Activated effector memory CD4-positive, alpha-beta T cell treated with Interleukin-2 at 50 U/mL for 16 hours (primary cell): Measurements from ENCODE around the gene ACOT8.
"Not testable (repeated sequence)": the region's sequence is repeated elsewhere in the genome, so short reads cannot be mapped to it uniquely, and the experiment has no call there.

Experiments used
- DNase-seq: peaks from one replicate; pipeline ENCODE4 v3.0.0-alpha.2; 2020

Gene ACOT8

DNA sequence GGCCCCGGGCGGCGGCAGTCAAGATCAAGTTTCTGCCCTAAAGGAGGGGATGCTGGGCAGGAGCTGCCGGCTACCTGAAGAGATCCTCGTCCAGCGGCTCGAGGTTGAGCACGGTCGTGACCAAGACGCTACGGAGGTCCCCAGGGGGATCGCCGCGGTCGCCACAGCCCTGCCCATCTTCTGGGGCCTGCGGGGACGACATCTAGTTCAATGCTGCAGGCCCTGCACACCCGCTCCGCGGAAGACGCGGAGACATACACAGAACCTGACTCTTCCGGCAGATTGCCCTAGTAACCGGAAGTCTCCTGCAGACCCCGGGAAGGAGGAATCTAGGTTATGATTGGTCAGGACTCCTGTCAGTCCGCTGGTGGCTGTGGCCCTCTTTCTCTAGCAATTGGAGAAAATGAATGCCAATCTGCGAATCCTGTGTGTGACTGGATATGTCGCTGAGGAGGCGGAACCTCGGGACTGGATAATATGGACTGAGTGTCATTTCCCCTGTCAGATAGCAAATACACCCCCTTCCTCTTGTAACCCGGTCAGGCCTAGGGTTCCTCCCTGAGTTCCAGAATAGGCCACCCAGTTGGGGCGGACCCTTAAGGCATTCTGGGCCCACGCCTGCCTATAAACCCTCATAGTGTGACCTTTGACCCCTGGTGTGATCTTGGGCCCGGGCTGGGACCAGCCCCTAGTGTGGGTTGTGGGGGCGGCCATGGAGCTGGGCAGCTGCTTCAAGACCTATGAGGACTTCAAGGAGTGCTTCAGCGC is at the start of gene ACOT8, which contains the start of gene ZSWIM3:
ACOT8 (minus strand) TSS at position 279 of the 768 bp plus-strand sequence; CDS start at position 202, 77 bp downstream.
ZSWIM3 (plus strand) TSS at position 501 of the 768 bp plus-strand sequence; CDS start at position 713, 212 bp downstream.
- DNase-seq, result peak; percentile 84

DNA sequence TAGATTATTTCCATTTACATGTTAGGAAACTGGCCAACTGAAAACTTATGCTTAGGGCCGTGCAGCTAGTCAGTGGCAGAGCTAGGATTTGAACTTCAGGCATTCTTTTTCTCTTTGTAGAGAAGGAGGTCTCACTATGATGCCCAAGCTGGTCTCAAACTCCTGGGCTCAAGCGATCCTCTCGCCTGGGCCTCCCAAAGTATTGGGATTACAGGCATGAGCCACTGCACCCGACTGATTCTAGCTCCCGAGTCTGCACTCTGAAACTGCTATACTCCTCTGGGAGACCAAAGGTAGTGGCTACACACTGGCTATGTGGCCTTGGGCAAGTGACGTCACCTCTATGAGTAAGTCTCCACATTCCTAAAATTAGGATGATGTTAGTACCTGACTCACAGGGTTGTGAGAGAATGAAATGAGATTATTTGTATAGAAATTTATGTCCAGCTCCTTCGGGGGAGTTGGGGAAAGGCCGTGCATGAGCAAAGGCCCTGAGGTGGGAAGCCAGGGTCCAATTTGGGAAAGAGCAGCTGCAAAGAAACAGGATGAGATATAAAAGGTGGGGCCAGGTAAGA is 48.4 kb upstream of the ACOT8 start:
- DNase-seq, result no peak

DNA sequence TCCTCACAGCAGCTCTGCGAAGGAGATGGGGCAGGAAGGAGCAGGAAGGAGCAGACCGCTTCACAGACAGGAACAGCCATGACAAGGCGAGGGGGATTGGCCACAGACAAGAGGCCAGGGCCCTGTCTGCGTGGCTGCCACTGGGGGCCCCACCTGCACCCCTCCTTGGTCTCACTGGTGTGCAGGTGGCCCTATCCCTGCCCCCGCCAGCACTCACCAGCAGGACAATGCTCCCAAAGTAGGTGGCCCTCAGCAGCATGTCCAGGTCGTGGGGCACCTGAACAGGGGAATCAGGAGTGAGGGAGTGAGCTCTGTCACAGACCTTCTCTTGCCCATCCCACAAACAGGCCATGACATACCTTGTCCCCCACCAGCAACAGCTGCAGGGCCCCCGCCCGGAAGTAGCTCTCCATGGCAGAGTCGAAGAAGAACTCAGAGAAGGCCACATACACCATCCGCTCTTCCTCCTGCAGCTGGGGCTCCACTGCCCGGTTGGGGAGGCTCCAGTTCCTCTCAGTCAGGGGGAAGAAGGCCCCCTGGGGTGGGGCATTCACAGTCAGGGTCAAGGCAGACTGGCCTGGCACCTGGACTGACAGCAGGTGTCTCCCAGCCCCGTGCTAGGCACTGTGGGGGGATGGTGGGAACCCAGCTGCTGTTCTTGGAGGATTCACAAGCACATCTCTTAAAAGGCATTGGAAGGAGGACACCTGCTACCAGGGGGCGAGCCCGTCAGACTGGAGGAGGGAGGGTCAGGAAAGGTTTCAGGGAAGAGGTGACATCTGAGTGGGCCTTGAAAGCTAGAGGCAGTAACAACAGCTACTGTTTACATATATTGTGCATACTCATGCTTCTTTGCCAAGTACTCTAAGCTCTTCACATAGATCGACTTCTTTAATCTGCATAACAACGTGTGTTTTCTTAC is 47.7 kb upstream of the ACOT8 start:
- no peak for DNase-seq

DNA sequence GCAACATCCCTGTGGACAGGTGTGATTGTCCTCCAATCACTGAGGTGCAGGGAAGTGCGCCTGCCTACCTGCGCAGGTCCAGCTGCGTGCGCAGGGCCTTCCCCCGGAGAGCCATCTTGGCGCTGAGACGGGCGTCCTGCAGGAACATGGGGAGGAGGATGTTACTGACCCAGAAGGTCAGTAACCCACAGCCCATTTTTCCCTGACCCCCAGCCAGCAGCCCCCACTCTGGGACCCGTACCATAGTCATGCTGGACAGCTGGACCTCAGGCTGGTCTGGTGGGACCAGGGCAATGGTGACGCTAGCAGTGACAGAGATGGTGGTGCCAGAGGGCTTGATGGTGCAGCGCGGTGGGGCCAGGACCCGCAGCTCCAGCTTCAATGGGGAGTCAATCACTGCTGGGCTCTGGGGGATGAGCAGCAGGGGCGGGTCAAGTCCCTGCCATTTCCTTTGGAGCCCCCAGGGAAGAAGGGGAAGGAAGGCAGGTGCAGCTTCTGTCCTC is 45.1 kb upstream of the ACOT8 start:
- no peak for DNase-seq

DNA sequence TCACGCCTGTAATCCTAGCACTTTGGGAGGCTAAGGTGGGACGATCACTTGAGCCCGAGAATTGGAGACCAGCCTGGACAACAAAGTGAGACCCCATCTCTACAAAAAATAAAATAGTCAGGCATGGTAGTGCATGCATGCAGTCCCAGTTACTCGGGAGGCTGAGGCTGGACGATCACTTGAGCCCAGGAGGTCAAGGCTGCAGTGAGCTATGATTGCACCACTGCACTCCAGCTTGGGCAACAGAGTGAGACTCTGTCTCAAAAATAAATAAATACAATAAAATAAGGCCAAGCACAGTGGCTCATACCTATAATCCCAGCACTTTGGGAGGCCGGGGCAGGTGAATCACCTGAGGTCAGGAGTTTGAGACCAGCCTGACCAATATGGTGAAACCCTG is 44.1 kb upstream of the ACOT8 start:
- not testable (repeated sequence) for DNase-seq

DNA sequence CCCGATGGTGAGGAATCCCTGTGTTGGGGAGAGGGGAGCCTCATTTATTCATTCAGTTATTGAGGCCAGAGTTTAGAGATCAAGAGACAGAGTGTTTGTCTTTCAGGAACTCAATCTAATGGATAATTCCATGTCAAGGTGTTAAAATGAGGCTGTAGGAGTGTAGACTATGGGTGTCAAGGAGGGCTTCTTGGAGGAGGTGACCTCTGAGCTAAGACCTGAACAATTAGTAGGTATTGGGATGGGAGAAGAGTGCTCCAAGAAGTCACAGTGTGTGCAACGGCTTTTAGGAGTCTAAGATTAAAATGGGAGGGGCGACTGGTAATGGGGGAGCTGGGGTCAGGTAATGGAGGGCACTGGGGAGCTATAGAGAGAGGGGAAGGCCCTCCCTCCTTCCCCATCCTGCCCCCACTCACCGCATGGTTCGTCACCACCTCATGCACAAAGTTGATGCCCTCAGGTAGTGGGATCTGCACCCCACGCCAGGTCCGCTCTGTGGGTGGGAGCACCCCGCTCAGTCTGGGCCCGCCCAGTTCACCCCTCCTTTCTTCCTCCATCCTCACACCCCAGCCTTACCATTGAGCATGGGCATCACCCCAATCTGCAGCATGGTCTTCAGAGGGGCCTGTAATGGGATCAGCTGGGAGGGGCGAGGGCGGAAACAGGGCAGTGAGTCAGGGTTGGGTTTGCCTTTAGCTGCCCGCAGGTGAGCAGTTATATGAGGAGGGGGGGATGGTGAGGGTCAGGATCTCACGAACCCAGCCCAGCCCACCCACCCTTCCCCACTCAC is 42.0 kb upstream of the ACOT8 start:
- DNase-seq, result no peak

DNA sequence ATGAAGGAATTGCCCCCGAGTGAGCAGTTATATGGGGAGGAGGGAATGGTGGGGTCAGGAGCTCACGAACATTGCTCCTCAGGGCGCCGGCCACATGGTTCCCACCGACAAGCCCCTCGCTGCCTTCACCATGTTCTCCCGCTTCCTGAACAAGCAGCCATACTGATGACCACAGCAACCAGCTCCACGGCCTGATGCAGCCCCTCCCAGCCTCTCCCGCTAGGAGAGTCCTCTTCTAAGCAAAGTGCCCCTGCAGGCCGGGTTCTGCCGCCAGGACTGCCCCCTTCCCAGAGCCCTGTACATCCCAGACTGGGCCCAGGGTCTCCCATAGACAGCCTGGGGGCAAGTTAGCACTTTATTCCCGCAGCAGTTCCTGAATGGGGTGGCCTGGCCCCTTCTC is 41.1 kb upstream of the ACOT8 start:
- DNase-seq, result no peak

DNA sequence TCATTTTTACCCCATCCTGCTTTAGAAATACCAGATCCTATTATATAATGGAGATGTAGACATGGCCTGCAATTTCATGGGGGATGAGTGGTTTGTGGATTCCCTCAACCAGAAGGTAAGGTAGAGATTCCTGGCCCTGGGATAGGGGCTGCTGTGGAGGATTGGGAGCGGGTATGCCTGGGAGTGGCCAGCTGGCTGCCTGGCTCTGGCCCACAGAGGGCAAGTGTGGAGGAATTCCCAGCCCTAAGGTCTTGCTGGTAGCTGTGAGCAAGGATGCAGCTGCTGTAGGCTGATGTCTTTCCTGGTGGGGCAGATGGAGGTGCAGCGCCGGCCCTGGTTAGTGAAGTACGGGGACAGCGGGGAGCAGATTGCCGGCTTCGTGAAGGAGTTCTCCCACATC is 40.5 kb upstream of the ACOT8 start:
- DNase-seq, result no peak

DNA sequence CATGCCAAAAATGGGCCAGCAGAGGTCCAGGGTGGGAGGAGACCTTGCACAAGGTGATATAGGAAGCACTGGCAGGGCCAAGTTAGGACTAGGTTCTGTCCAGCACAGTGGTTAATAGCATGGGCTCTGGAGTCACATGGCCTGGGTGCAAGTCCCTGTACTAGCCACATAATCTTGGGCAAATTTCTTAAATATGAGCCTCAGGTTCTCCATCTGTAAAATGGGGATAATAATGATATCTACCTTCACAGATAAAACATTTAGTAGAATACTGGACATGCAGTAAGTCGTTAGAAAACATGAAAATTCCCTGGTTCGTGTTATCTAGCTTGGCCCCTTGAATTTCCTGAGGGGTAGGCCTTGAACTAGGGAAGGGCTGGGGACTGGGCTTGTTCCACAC is 40.1 kb upstream of the ACOT8 start:
- no peak for DNase-seq

DNA sequence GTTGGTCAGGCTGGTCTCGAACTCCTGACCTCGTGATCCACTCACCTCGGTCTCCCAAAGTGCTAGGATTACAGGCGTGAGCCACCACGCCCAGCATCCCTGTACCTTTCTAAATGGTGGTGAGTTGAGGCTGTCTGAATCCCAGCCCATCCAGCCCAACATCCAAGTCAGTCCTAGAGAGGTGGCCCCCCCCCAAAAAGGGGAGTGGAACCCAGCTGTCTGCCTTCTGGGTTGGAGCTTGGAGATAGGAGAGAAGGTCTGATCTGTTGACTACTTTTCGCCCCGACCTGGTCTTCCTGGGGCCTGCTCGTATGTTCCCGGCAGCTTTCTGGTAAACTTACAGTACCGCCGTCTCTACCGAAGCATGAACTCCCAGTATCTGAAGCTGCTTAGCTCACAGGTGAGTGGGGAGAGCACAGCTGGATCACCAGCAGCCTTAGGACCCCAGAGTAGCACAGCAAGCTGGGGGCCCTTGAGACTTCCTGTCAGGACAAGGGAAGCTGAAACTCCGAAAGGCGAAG is 39.5 kb upstream of the ACOT8 start:
- DNase-seq, result no peak

DNA sequence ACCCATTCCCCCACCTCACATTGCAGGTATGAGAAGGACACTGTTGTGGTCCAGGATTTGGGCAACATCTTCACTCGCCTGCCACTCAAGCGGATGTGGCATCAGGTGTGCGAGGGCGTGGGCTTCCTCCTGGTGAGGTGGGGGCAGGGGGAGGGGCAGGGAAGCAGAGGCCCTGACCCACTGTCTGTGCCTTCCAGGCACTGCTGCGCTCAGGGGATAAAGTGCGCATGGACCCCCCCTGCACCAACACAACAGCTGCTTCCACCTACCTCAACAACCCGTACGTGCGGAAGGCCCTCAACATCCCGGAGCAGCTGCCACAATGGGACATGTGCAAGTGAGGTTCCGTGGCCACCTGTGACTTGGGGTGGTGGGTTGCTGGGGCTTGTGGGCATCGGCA is 37.6 kb upstream of the ACOT8 start:
- DNase-seq, result no peak

DNA sequence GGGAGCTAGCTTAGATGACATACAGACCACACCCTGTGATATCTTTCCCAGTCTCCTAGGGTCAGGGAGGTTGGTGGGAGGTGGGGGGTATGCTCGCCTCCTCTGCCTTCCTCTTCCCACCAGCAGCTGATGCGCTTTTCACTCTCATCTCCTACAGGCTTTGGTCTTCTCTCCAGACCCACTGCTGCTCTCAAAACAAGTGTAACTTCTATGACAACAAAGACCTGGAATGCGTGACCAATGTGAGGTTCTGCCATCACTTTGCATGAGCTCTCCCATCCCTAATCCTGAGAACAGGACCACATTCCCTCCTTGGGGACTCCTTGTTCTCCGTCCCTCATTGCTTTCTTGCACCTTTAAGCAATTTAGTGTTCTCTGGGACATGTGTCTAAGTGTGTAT is 36.6 kb upstream of the ACOT8 start:
- DNase-seq, result no peak

DNA sequence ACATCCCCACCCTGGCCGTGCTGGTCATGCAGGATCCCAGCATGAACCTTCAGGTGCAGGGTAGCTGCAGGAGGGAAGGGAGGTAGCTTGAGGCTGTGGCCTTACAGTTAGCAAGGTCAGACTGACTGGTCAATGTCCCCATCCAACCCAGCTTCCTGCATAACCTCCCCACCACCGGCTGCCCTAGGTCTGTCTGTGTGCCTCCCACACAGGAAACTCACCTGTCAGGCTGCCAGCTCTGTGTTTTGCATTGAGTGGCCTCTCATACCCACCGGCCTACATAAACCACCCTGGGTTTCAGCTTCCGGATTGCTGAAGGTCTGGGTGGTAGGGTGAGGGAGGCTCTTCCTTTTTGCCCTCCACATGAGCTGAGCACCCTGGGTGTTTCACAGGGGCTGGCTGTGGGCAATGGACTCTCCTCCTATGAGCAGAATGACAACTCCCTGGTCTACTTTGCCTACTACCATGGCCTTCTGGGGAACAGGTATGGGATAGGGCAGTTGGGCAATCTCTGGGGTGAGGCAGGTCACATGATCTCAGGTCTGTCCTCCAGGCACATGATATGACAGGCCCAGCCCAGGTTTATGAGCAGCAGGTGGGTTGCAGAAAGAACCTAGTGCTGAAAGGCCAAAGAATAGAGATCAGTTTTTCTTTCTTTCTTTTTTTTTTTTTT is 35.8 kb upstream of the ACOT8 start:
- DNase-seq, result no peak

DNA sequence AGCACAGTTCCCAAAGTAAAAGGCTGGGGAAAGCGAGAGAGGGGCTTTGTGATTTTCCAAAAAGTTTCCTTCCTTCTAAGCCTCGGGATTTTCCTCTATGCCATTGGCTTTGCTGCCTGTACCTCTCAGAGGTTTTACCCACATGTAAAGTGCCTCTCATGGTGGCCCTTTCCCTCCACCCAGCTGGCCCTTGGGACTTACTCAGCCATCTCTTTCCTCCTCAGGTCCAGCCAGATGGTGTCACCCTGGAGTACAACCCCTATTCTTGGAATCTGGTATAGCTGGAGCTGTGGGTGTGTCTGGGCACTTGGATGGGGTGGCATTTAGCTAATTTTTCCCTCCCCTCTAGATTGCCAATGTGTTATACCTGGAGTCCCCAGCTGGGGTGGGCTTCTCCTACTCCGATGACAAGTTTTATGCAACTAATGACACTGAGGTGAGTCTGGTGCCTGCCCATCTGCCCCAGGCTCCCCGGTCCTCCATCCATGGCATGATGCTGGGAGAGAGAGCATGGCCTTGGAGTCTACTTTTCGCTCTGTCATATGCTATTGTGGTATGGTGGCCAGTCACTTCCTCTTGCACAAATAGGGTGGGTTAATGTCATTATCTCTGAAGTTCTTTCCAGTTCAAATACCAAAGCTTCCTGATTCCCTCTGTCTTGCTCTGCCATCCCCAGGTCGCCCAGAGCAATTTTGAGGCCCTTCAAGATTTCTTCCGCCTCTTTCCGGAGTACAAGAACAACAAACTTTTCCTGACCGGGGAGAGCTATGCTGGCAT is 35.0 kb upstream of the ACOT8 start:
- no peak for DNase-seq

DNA sequence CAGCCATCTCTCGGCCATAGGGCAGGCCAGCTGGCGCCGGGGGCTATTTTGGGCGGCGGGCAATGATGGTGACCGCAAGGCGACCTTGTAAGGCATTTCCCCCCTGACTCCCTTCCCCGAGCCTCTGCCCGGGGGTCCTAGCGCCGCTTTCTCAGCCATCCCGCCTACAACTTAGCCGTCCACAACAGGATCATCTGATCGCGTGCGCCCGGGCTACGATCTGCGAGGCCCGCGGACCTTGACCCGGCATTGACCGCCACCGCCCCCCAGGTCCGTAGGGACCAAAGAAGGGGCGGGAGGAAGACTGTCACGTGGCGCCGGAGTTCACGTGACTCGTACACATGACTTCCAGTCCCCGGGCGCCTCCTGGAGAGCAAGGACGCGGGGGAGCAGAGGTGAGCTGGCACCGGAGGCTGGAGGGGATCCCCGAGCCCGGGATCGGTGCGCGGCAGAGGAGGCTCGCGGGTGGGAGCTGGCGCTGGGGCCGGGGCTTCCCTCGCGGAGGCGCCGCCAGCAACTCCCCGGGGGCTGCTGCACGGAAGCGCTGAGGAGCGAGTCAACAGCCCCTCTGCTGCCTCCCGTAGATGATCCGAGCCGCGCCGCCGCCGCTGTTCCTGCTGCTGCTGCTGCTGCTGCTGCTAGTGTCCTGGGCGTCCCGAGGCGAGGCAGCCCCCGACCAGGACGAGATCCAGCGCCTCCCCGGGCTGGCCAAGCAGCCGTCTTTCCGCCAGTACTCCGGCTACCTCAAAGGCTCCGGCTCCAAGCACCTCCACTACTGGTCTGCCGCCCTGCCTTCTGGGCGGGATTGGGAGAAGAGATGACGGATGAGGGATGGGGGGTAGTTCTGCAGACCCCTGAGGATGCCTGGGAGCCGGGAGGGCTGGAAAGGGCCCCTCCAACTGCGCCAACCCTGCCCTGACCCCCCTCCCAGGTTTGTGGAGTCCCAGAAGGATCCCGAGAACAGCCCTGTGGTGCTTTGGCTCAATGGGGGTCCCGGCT is 34.1 kb upstream of the ACOT8 start, which contains the start of the genes CTSA and NEURL2:
CTSA (plus strand) TSS at position 351 of the 999 bp plus-strand sequence; CDS start at position 585, 234 bp downstream.
NEURL2 (minus strand) TSS at position 224 of the 999 bp plus-strand sequence; CDS start at position 7, 217 bp downstream.
- peak; percentile 71 for DNase-seq

DNA sequence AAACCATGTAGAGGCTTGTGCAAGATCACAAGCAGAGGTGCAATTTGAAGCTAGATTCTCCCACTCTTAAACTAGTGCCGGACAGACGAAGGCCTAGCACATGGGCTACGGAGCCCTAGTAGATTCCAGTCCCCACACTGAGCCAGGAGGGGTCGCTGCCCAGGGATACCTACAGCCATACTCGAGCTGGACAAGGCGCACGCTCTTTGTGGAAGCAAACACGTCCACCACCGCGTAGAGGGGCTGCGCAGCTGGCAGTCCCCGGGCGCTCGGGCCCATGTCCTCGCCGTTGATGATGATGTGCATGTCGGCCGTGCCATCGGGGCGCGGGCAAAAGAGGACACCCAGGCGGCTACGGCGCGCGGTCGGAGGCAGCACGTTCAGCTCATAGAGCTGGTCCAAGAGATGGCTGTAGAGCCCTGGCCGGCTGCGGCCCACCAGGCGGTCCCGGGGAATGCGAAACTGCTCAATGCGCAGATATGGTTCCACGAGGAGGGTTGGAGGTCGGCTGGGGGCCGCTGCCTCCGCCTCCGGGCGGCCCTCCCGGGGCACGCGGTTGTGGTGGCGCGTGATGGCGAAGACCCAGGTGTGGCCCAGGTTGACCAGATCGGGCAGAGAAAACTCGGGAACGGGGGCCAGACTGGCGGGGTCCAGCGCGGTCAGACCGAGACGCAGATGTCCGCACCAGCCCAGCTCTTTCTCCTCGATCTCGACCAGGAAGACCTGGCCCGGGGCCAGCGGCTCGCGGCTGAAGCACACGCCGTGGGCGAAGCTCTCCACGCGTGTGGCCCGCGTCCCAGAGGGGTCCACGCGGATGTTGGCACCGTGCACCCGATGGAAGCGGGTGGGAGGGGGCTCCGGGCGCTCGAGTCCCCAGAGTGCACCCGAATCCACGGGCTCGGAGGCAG is 33.1 kb upstream of the ACOT8 start:
- no peak for DNase-seq

DNA sequence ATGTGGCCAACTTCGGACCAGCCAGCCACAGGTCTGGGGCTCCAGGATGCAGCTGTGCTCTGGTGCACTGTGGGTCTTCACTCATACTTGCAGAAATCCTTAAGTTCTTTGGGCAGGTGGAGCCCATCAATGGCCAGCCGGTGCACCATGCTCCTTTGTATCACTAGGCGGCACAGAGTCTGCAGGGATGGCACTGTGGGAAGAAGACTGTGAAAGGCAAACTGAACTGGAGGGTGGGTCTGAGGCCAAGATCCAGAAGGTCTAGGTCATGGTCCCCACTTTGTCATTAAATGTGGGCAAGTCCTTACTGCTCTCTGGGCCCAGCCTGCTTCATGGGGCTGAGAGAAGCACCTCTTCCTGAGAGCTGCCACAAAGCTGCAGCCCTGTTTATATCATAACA is 31.5 kb upstream of the ACOT8 start:
- no peak for DNase-seq

DNA sequence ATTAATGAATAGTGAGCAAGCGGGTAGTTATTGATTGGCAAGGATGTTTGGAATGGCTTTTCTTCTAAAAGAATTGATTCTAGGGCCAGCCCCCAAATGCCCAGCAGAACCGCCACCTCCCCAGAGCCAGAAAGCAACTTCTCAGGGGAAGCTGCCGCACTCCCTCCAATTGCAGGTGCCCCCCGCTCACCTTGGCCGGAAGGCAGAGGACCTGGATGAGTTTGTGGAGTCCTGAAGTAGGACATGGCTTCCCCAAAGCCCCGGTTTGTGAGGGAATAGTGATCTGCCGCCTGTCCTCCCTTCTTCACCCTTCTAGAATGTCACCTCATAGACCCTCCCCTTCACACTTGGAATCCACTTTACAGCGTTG is 30.1 kb upstream of the ACOT8 start, which contains the start of gene SPATA25:
SPATA25 (minus strand) TSS at position 277 of the 370 bp plus-strand sequence; CDS start at position 245, 32 bp downstream.
- DNase-seq, result no peak
